Stomach (tissue), 4 donors: ENCODE results near the gene ZNF746.

Experiments
- EP300 ChIP-seq: sonication (generic); formaldehyde crosslinking; IDR thresholded peaks from one replicate; pipeline ENCODE4 v1.6.1; 2017; ENCODE audit warnings: antibody characterized with exemption
- POLR2A ChIP-seq, 4 donors: fragments of 450-650 bp; IDR thresholded peaks; one replicate each; pipeline ENCODE4 v1.6.1; 2016; ENCODE audit warnings: antibody characterized with exemption in 4 of 4, control low read depth in 2 of 4, mild to moderate bottlenecking in 1 of 4, moderate library complexity in 1 of 4
- POLR2AphosphoS5 ChIP-seq, 3 donors: sonication (generic); formaldehyde crosslinking; IDR thresholded peaks; one replicate each; pipeline ENCODE4 v1.6.1; 2016; ENCODE audit warnings: antibody characterized with exemption in 3 of 3
- TF ChIP-seq, protein P1 (sequence below), 7 experiments: fragments of 450-650 bp in 4 of 7; fragments of 200-600 bp in 3 of 7; sonication (generic) in 3 of 7; IDR thresholded peaks; one replicate each; pipeline ENCODE4 v1.5.1; 2016 to 2019; ENCODE audit warnings: antibody characterized with exemption in 7 of 7, control low read depth in 2 of 7, mild to moderate bottlenecking in 1 of 7

GRCh38 chr7:149442924-149443323 lies 54.7 kb downstream of the ZNF746 start:
- TF ChIP-seq, protein P1, sequence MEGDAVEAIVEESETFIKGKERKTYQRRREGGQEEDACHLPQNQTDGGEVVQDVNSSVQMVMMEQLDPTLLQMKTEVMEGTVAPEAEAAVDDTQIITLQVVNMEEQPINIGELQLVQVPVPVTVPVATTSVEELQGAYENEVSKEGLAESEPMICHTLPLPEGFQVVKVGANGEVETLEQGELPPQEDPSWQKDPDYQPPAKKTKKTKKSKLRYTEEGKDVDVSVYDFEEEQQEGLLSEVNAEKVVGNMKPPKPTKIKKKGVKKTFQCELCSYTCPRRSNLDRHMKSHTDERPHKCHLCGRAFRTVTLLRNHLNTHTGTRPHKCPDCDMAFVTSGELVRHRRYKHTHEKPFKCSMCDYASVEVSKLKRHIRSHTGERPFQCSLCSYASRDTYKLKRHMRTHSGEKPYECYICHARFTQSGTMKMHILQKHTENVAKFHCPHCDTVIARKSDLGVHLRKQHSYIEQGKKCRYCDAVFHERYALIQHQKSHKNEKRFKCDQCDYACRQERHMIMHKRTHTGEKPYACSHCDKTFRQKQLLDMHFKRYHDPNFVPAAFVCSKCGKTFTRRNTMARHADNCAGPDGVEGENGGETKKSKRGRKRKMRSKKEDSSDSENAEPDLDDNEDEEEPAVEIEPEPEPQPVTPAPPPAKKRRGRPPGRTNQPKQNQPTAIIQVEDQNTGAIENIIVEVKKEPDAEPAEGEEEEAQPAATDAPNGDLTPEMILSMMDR (IDR thresholded peaks at IDR 0.05), result no peak
- TF ChIP-seq POLR2A (IDR thresholded peaks at IDR 0.05) (no peak), POLR2AphosphoS5 (IDR thresholded peaks at IDR 0.05) (no peak), EP300 (no peak)
